BJ (cell line): Measurements from ENCODE around the gene CLMP. TPM values are rescaled to one million over a fixed set of nuclear protein-coding genes. Genes with fewer than 3 reads are reported as not detected.

Experiments
- CTCF ChIA-PET: fragments of 350-600 bp; formaldehyde crosslinking; extraction: SDS; loops from one replicate; lab custom pipeline; 2021; ENCODE audit warnings: antibody characterized with exemption, inconsistent platforms; lab: Yijun Ruan, JAX
- POLR2A ChIA-PET: fragments of 300-600 bp; sonication (Branson Sonifier 250); formaldehyde crosslinking; extraction: SDS; loops from one replicate; lab custom pipeline; 2021; ENCODE audit warnings: antibody characterized with exemption; lab: Charles Lee
- DNase-seq: peaks from one replicate; pipeline ENCODE4 v3.0.0-alpha.2; 2011; ENCODE audit warnings: low read depth
- H3K27me3 ChIP-seq: 2 replicates; pipeline ENCODE4 v1.6.0; 2011; ENCODE audit warnings: low read length; ENCODE audit not compliant: control insufficient read depth, insufficient read depth
- H3K36me3 ChIP-seq: 2 replicates; pipeline ENCODE4 v1.5.1; 2011; ENCODE audit warnings: low read length; ENCODE audit not compliant: control insufficient read depth, insufficient read depth
- H3K4me3 ChIP-seq: 2 replicates; pipeline ENCODE4 v1.5.1; 2011; ENCODE audit warnings: low read depth, mild to moderate bottlenecking, control low read depth, low read length
- polyA plus RNA-seq: library from polyadenylated mRNA; depleted of rRNA; stranded (reverse); fragments of >200 nt; gene quantifications from 2 replicates; pipeline ENCODE4 v1.2.3, GENCODE V29; 2011
- TF ChIP-seq, protein P1 (sequence below): IDR thresholded peaks from 2 replicates; pipeline ENCODE4 v1.5.1; 2011; ENCODE audit warnings: low read depth, mild to moderate bottlenecking, control low read depth, inconsistent platforms, low read length, moderate library complexity; ENCODE audit not compliant: insufficient read depth

CLMP gene
- polyA plus RNA-seq, 1 experiment, result 219 TPM

DNA sequence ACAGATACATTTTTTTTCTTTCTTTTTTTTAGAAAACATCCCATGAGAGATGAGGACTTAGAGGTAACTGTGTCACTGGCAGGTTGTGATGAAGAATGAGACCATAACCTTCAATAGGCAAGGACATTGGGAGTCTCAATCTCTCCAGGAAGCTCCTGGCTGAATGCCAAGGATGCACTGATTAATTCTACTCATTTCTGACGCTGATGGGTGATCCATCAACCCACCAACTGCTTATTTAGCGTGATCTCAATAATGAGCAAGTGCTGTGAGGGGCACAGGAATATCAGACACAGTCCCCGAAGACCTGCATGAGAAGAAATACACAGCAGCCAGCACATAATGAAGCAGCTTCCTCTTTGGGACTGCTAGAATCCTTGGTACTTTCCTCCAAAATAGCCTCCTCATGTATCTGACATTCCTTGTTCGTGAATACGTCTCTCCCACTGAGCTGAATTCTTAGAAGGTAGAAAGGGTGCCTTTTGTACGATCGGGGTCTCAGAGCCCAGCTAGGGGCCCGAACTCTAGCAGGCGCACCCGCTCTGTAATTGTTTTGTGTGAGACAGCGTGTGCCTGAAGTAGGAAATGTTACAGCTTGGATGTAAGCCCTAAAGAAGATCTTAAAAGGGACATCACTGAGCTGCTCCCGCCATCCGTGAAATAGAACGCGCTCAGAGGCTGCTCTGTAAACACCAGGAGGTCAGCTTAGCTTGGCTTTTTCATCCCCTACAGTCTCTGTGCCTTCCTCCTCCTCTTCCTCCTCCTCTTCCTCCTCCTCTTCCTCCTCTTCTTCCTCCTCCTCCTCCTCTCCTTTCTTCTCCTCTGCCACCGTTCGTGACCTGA, 7.2 kb downstream of the CLMP start:
- ChIA-PET POLR2A (interaction anchor here (1.1 to 1.4 kb wide), 3 partner anchors 9 to 59 kb away, joined by 3 to 4 read pairs (median 3); no protein-coding TSS in a partner anchor), CTCF (interaction anchor here (0.8 to 2.6 kb wide), 13 partner anchors 9 to 79 kb away, joined by 3 to 16 read pairs (median 4); no protein-coding TSS in a partner anchor)
- peaks cover 19% of the 10 kb centered on the region for H3K36me3 ChIP-seq
- DNase-seq, result no peak
- peak overlapping the region; percentile 9 for H3K4me3 ChIP-seq
- no peaks in the 10 kb centered on the region for H3K27me3 ChIP-seq
- TF ChIP-seq, protein P1, sequence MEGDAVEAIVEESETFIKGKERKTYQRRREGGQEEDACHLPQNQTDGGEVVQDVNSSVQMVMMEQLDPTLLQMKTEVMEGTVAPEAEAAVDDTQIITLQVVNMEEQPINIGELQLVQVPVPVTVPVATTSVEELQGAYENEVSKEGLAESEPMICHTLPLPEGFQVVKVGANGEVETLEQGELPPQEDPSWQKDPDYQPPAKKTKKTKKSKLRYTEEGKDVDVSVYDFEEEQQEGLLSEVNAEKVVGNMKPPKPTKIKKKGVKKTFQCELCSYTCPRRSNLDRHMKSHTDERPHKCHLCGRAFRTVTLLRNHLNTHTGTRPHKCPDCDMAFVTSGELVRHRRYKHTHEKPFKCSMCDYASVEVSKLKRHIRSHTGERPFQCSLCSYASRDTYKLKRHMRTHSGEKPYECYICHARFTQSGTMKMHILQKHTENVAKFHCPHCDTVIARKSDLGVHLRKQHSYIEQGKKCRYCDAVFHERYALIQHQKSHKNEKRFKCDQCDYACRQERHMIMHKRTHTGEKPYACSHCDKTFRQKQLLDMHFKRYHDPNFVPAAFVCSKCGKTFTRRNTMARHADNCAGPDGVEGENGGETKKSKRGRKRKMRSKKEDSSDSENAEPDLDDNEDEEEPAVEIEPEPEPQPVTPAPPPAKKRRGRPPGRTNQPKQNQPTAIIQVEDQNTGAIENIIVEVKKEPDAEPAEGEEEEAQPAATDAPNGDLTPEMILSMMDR, result no peak

- CTCF ChIA-PET, result interaction anchor here (0.8 to 2.6 kb wide), 8 partner anchors 8 to 79 kb away, joined by 3 to 16 read pairs (median 4); no protein-coding TSS in a partner anchor
- TF ChIP-seq, protein P1, result no peak
- DNase-seq, result no peak
- Histone ChIP-seq H3K27me3 (no peaks in the 10 kb centered on the region), H3K4me3 (no peak overlapping the region), H3K36me3 (peaks cover 17% of the 10 kb centered on the region)
- POLR2A ChIA-PET, result interaction anchor here (1.1 kb wide), 1 partner anchor 9 kb away, joined by 3 read pairs; no protein-coding TSS in a partner anchor
Measured at GRCh38 chr11:123187248-123187647, 7.8 kb downstream of the CLMP start.

DNA sequence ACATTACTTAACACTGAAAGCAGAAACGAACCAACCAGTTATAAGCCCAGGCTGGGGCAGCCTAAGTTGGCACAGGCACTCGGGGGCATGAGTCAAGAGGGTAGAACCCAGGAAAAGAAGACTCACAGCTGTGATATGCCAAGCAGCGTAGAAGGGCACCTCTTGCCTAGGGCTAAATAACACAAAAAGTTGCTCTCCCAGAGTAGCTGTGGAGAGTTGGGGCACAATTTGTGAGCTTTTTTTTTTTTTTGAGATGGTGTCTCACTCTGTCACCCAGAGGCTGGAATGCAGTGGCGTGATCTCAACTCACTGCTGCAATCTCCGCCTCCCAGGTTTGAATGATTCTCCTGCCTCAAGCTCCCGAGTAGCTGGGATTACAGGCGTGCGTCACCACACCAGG, 8.8 kb downstream of the CLMP start:
- H3K4me3 ChIP-seq, result no peak overlapping the region
- no peaks in the 10 kb centered on the region for H3K27me3 ChIP-seq
- H3K36me3 ChIP-seq, result peaks cover 17% of the 10 kb centered on the region
- POLR2A ChIA-PET, result no interaction called here
- no peak for DNase-seq
- CTCF ChIA-PET, result interaction anchor here (1.0 kb wide), 1 partner anchor 61 kb away, joined by 5 read pairs; no protein-coding TSS in a partner anchor
- TF ChIP-seq, protein P1, result no peak

DNA sequence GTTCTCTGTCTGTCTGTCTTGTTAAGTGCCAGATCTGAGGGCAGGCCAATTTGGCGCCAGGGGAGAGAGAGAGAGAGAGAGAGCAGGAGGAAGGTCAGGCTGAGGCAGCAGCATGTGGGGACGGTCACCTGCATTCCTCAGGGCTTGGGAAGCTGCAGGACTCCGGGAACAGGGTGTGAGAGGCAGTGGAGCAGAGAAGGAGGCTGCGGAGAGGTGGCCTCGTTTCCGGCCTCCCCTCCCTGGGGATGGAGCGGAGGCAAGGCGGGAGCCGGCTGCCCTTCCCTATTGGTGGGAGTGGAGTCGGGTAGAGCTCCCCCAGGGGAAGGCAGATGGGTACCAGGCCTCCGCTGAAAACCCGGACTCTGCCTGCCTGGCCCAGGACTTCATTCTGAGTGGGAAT, 9.7 kb downstream of the CLMP start:
- ChIA-PET CTCF (interaction anchor here (1.0 to 1.2 kb wide), 3 partner anchors 10 to 73 kb away, joined by 3 to 4 read pairs (median 3); no protein-coding TSS in a partner anchor), POLR2A (no interaction called here)
- Histone ChIP-seq H3K27me3 (no peaks in the 10 kb centered on the region), H3K4me3 (no peak overlapping the region), H3K36me3 (peaks cover 18% of the 10 kb centered on the region)
- TF ChIP-seq, protein P1, result no peak
- DNase-seq, result no peak

- peaks cover 18% of the 10 kb centered on the region for H3K36me3 ChIP-seq
- TF ChIP-seq, protein P1, result no peak
- CTCF ChIA-PET, result interaction anchor here (1.0 to 1.2 kb wide), 3 partner anchors 9 to 72 kb away, joined by 3 to 4 read pairs (median 3); no protein-coding TSS in a partner anchor
- POLR2A ChIA-PET, result no interaction called here
- H3K4me3 ChIP-seq, result no peak overlapping the region
- DNase-seq, result no peak
- H3K27me3 ChIP-seq, result no peaks in the 10 kb centered on the region
Measured at GRCh38 chr11:123184531-123184930, 10.5 kb downstream of the CLMP start.
